ENCODE data around the gene TMEM169.

TMEM169 gene

DNA sequence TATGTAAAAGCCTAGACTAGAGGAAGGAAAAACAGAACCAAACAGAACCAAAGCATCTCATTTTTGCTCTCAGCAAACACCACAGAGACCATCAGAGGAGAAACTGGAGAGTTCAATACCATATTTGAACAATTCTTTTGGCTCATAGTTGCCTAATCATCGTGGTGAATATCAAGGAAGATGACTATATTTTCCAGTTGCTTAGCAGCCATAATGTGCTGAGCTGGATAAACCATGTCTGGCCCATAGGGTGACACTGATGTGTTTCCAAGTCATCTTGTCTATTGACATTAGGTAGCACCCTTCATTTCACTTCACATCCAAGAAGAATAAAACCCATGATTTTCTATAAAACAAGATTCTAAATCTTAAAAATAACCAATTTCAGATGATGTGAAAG is 21.5 kb downstream of the TMEM169 start:
- DNase-seq (ENCODE audit: low spot score), result no peak
- FAIRE-seq, result no peak

DNA sequence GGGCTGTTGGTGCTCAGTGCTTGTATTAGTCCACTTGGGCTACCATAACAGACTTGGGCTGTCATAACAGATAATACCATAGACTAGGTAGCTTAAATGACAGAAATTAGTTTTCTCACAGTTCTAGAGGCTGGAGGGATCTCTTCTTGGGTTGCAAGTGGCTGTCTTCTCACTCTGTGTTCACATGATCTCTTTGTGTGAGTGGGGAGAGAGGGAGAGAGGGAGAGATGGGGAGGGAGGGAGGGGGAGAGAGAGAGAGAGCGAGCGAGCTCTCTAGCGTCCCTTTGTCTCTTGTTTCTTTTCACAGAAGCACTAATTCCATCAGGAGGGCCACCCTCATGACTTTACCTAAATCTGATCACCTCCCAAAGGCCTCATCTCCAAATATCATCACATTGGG is 23.0 kb downstream of the TMEM169 start:
- DNase-seq (ENCODE audit: low spot score) (no peak), FAIRE-seq (no peak)

DNA sequence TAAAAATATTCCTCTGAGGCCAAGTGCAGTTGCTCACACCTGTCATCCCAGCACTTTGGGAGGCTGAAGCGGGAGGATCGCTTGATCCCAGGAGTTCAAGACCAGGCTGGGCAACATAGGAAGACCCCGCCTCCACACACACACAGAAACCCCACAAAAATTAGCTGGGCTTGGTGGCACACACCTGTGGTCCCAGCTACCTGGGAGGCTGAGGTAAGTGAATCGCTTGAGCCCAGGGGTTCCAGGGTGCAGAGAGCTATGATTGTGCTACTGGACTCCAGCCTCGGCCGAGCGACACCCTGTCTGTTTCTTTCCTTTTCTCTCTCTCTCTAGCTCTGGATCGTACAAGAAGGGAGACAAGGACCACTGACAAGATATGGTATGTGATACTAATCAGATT is 25.6 kb downstream of the TMEM169 start:
- DNase-seq (ENCODE audit: low spot score) (no peak), FAIRE-seq (no peak)

GRCh38 chr2:216107760-216108159 is 26.0 kb downstream of the TMEM169 start:
- DNase-seq (ENCODE audit: low spot score), result no peak
- FAIRE-seq, result no peak

DNA sequence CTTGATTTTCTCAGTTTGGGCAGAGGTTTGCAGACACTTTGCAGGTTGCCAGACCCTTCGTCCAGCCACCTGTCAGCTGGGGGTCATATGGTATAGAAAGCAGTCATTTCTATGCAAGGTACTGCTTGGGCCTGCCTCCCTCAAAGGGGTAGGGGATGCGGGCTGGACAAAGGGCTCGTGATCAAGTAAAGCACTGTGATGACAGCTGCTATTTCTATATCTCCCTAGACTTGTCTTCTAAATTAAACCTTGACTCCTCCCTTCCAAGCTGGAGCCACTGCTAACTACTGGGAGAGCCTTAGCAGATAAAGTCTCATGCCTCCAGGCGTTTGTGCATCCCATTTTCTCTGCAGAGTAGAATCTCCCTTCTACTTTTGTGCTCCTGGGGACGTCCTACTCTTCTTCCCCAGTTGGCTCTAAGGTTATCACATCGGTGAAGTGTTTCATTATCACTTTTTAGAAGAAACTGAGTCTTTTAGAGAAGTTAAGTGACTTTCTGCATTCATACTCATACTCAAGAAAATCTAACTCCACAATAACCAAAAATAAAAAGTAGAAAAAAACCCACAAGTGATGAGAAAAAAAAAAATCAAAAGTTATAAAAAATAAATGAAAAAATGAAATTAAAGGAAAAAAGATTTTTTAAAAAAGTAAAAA is 26.7 kb downstream of the TMEM169 start:
- no peak for DNase-seq (ENCODE audit: low spot score)
- FAIRE-seq, result no peak

GRCh38 chr2:216108967-216109921 is 27.5 kb downstream of the TMEM169 start, which contains the start of gene XRCC5:
Gene XRCC5 (plus strand): TSS chr2:216109348. CDS start chr2:216109437, 89 bp downstream.
- FAIRE-seq (peak; percentile 20), DNase-seq (ENCODE audit: low spot score) (peak; percentile 96)

DNA sequence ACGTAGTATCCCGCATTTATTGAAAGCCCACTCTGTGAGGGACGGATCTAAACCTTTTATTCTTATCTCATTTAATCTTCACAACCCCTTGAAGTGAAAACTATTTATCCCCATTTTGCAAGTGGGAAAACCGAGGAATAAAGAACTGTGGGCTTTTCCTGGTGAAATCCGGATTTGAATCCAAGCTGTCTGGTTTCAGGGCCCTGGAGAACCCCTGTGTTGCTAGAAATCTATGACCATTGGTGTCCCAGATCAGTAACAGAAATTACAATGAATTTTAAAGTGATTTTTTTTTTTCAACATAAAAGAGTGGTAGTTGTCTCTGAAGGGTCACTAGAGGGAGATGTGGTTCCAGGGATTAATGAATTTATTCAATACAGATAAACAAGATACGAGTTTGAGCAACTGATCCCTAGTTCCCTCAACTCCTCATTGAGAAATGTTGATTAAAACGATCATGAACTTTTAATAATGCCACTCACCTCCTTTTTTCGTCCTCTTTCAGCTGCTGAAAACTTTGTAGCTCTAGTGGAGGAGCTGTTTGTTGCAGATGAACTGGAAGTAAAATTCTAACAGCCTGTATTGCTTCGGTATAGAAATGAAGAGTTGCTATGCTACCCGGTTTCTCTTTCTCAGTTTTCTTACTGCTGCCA is 28.4 kb downstream of the TMEM169 start:
- no peak for FAIRE-seq
- peak; percentile 18 for DNase-seq (ENCODE audit: low spot score)

DNA sequence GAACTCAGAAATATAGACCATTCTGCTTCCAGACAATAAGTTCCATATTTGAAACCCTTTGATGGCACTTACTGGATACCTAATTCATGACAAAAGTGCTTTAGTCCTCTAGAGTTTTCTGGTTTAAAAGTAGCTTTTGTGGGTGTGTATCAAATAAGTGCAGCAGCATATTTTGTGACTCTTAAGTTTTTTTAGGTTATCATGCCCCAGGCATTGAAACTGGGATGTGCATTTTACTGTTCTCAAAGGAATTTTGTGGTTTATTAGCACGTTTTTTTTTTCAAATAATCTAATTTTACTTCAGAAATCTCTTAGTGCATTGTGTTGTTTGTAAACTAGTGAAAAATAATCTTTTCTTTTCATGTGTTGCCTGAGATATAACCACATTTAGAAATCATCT is 28.9 kb downstream of the TMEM169 start:
- FAIRE-seq (no peak), DNase-seq (ENCODE audit: low spot score) (no peak)

GRCh38 chr2:216111122-216111521 is 29.4 kb downstream of the TMEM169 start:
- DNase-seq (ENCODE audit: low spot score) (no peak), FAIRE-seq (no peak)

- FAIRE-seq (no peak), DNase-seq (ENCODE audit: low spot score) (no peak)
These were observed 31.2 kb downstream of the TMEM169 start for GRCh38 chr2:216112926-216113325.

DNA sequence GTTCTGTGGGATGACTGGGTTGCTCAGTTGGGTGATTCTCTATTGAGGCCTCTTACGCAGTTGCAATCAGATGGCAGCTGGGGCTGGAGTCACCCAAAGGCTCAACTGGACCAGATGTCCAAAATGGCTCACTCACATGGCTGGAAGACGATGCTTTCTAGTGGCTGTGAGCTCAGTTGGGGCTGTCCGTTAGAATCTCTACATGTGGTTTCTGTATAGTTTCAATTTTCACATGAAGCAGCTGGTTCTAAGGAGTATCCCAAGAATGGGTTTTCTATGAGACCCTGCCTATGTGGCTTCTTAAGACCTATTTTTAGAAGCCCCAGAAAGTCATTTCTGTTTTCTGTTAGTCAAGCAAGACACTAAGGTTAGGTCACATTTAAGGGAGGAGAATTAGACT is 31.9 kb downstream of the TMEM169 start:
- FAIRE-seq (no peak), DNase-seq (ENCODE audit: low spot score) (no peak)

DNA sequence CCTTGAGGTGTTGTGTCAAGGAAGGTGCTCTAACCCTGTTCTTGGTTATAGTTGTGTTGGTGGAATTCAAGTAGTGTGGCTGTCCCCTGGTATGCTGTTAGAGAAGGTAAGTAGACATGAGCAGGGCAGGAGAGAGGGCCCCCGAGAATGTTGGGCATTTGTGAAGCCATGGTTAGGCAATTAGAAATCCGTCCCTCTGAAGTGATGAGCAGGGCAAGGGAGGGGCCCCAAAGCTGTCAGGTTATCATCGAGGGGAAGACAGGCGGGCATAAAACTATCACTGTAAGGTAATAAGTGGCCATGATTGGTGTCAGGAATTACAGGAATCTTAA is 32.6 kb downstream of the TMEM169 start:
- no peak for FAIRE-seq
- no peak for DNase-seq (ENCODE audit: low spot score)

DNA sequence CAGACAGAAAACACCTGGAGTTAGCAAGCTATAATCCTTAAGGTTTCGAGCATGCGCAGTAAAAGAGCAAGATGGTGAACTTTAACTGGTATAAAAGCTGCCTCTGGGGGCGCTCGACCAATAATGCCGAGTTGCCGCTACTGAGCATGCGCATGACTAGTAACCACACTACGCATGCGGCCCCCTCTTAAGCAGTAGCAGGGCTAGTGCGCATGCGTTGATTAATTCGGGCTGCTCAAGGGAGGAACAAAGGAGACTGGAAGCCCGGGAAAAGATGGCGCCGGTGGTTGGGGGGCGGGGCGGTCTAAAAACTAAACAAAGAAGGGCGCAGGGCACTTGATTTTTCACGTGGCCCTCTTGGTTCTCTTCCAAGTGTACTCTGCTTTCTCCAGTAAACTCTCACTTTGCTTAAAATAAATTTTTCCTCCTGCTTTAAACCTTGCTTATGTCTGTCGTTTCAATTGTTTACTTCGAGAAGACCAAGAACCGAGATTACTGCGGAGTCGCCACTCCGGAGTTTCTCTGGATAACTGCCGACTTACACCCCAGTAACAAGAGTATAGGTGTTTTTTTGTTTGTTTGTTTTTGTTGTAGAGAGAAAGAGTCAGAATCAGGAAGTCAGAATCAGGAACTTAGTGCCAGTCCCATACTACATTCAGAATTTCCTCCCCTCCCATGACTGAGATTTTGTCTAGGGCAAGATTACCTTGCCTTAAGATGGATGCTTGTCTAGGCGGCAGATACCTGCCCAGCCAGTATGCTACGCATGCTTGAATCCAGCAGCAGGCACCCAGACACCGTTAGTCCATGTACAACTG is 33.2 kb downstream of the TMEM169 start:
- DNase-seq (ENCODE audit: low spot score), result peak; percentile 98
- FAIRE-seq, result no peak

GRCh38 chr2:216116418-216116817 is 34.7 kb downstream of the TMEM169 start:
- no peak for FAIRE-seq
- DNase-seq (ENCODE audit: low spot score), result no peak

DNA sequence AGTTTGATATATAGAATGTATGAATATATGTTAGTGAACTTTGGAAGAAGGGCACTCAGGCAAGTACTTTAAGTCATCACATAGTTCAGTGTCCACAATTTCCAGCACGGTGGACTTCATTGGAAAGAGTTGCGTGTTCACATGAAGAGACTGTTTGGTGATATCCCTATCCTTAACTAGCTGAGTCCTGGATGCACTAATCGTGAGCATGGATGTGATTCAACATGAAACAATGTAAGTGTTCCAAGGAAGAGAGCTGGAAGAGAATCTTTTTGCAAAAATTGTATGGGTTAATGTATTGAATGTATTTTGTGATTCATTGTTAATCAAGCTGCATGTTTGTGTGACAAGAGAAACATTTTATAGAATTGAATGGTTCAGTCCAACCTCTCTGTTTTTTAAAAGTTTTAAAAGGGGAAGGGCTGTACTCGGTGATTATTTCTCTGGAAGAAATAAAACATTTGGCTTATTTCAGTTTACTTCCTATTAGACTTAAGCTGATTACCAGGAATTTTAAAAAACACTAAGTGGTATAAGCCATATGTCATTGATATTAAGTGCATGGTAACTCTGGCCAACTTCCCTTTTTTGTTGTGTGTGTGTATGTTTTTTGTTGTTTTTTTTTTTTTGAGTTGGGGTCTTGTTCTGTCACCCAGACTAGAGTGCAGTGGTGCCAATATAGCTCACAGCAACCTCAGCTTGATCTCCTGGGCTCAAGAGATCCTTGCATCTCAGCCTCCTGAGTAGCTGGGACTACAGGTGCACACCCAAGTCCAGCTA is 36.0 kb downstream of the TMEM169 start:
- DNase-seq (ENCODE audit: low spot score), result no peak
- no peak for FAIRE-seq

DNA sequence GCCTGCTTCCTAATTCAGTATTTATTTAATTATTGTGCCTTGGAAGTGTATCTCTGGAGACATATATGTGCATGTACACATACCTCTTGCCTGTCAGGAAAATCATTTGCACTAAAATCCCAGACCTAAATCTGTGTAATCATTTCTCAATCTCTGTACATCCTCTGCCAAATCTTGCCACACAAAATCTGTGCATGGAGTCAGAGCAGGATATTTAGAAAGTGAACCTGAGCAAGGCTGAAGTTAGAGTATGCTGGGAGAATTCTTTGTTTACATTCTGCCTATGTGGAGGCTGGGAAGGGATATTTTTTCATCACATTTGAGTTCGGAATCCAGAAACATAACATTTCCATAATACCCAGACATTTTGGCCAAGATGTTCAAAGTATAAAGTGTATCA is 36.8 kb downstream of the TMEM169 start:
- FAIRE-seq (no peak), DNase-seq (ENCODE audit: low spot score) (no peak)

GRCh38 chr2:216119146-216119545 is 37.4 kb downstream of the TMEM169 start:
- no peak for FAIRE-seq

GRCh38 chr2:216119986-216120385 is 38.3 kb downstream of the TMEM169 start:
- FAIRE-seq (no peak), DNase-seq (ENCODE audit: low spot score) (no peak)

More at GRCh38 chr2:216119146-216119545, 37.4 kb downstream of the TMEM169 start:
- DNase-seq (ENCODE audit: low spot score), result no peak

DNA sequence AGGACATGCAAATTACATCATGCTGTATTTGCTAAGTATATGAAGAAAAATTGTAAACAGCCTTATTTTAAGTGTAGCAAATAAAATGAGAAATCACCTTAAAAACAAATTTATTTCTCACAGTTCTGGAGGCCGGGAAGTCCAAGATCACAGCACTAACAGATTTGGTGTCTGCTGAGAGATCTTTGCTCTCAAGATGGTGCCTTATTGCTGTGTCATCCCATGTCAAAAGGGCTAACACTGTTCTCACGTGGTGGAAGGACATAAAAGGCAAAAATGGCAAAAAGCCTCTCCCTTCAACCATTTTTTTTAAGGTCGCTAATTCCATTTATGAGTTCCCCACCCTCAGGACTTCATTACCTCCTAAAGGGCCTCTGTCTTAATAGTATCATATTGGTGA is 39.5 kb downstream of the TMEM169 start:
- DNase-seq (ENCODE audit: low spot score) (no peak), FAIRE-seq (no peak)

DNA sequence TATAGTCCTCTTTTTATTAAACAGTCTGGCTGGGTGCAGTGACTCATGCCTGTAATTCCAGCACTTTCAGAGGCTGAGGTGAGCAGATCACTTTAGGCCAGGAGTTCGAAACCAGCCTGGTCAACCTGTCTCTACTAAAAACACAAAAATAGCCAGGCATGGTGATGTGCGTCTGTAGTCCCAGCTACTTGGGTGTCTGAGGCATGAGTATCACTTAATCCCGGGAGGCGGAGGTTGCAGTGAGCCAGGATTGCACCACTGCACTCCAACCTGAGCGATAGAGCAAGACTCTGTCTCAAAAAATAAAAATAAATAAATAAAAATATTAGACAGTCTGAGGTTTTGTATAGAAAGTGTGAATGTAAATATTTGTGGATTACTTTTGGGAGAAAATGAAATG is 45.2 kb downstream of the TMEM169 start:
- FAIRE-seq, result no peak

More for the DNA sequence above, 45.2 kb downstream of the TMEM169 start:
- no peak for DNase-seq (ENCODE audit: low spot score)

Data from urothelium cell line (cell line).